Epithelial cell of proximal tubule (primary cell): ENCODE measurements around the gene ACHE. TPM values are rescaled to one million over a fixed set of nuclear protein-coding genes. Genes with fewer than 3 reads are reported as not detected.

Source experiments
- total RNA-seq: library from RNA; depleted of rRNA; stranded (reverse); fragments of >200 nt; gene quantifications from 2 replicates; pipeline ENCODE4 v1.2.3, GENCODE V29; 2015

Gene ACHE
- total RNA-seq, 1 donor from 2014 or later: 3.3 TPM

Other genes with a start within 250 kb of the ACHE start
- gene ACTL6B, start 239.4 kb downstream of the ACHE start, total RNA-seq: not detected in 2 replicates
- gene GNB2, start 222.1 kb downstream of the ACHE start, total RNA-seq: 245 and 295 TPM in 2 replicates
- 8.5 and 14.1 TPM in 2 replicates for gene GIGYF1, start 201.6 kb downstream of the ACHE start, total RNA-seq
- gene POP7, start 189.8 kb downstream of the ACHE start, total RNA-seq: 42.7 and 79.3 TPM in 2 replicates
- gene EPO, start 175.4 kb downstream of the ACHE start, total RNA-seq: not detected in 2 replicates
- gene ZAN, start 162.3 kb downstream of the ACHE start, total RNA-seq: not detected in 2 replicates
- 70.3 and 99.1 TPM in 2 replicates for gene EPHB4, start 68.4 kb downstream of the ACHE start, total RNA-seq
- gene SLC12A9, start 43.2 kb downstream of the ACHE start, total RNA-seq: 11.4 and 18.4 TPM in 2 replicates
- 112 and 117 TPM in 2 replicates for gene TRIP6, start 28.5 kb downstream of the ACHE start, total RNA-seq
- 83.3 and 154 TPM in 2 replicates for gene SRRT, start 20.8 kb downstream of the ACHE start, total RNA-seq
- 0.58 and 4.3 TPM in 2 replicates for gene UFSP1, start 6.2 kb downstream of the ACHE start, total RNA-seq
- gene MUC3A, start 53.6 kb upstream of the ACHE start, total RNA-seq: not detected in 2 replicates
- 1.7 TPM in 1 of 2 replicates, not detected in the other for gene MUC12, start 73.7 kb upstream of the ACHE start, total RNA-seq
- gene MUC17, start 124.2 kb upstream of the ACHE start, total RNA-seq: not detected in 2 replicates
- gene TRIM56, start 189.6 kb upstream of the ACHE start, total RNA-seq: 9.2 and 9.4 TPM in 2 replicates
- 160 and 249 TPM in 2 replicates for gene SERPINE1, start 231.2 kb upstream of the ACHE start, total RNA-seq